ENCODE measurements around the gene SIX2. TPM values are rescaled to one million over a fixed set of nuclear protein-coding genes. Genes with fewer than 3 reads are reported as not detected.

SIX2 gene
- total RNA-seq, 1 donor = 0.10 TPM

Other genes with a start within 250 kb of the SIX2 start
- gene SIX3, start 67.8 kb downstream of the SIX2 start, total RNA-seq = not detected

Measured in mononuclear cell (primary cell).